GM21367 (cell line): Measurements from ENCODE around the gene CGB2.
"Not testable (repeated sequence)": the region's sequence is repeated elsewhere in the genome, so short reads cannot be mapped to it uniquely, and the experiment has no call there.

Experiments
- ATAC-seq: cut with Tn5 transposase; IDR thresholded peaks from one replicate; pipeline ENCODE4 v1.9.1; 2021; ENCODE audit not compliant: unreplicated experiment

Gene CGB2

GRCh38 chr19:49036815-49037214, 5.1 kb downstream of the CGB2 start, which contains the start of gene CGB1:
TSS of gene CGB1 (minus strand) at chr19:49036895. CDS start at chr19:49036711, 184 bp downstream.
- ATAC-seq = not testable (repeated sequence)

GRCh38 chr19:49038111-49038510, 6.4 kb downstream of the CGB2 start:
- not testable (repeated sequence) for ATAC-seq

GRCh38 chr19:49038557-49039276, 7.0 kb downstream of the CGB2 start:
- not testable (repeated sequence) for ATAC-seq

GRCh38 chr19:49039736-49040135, 8.0 kb downstream of the CGB2 start:
- ATAC-seq = not testable (repeated sequence)

GRCh38 chr19:49042177-49042576, 10.5 kb downstream of the CGB2 start:
- ATAC-seq = no peak

- ATAC-seq = not testable (repeated sequence)
Measured at GRCh38 chr19:49042666-49043065, 11.0 kb downstream of the CGB2 start.

- not testable (repeated sequence) for ATAC-seq
Measured at GRCh38 chr19:49043548-49043947, 11.9 kb downstream of the CGB2 start, which contains the start of gene CGB5. TSS of gene CGB5 (plus strand) at chr19:49043848. CDS start at chr19:49044210, 362 bp downstream.

GRCh38 chr19:49049011-49049410, 17.3 kb downstream of the CGB2 start, which contains the start of gene CGB8:
TSS of gene CGB8 (minus strand) at chr19:49049111. CDS start at chr19:49048739, 372 bp downstream.
- not testable (repeated sequence) for ATAC-seq

- ATAC-seq = not testable (repeated sequence)
Measured at GRCh38 chr19:49049834-49050233, 18.1 kb downstream of the CGB2 start.

- ATAC-seq = not testable (repeated sequence)
Measured at GRCh38 chr19:49050376-49051033, 18.8 kb downstream of the CGB2 start.

GRCh38 chr19:49056101-49056901, 24.6 kb downstream of the CGB2 start:
- ATAC-seq = no peak

GRCh38 chr19:49056902-49057596, 25.4 kb downstream of the CGB2 start:
- ATAC-seq = not testable (repeated sequence)

- ATAC-seq = no peak
Measured at GRCh38 chr19:49057636-49058234, 26.0 kb downstream of the CGB2 start, which contains the start of gene CGB7. TSS of gene CGB7 (minus strand) at chr19:49057749. CDS start at chr19:49055375, 2,374 bp downstream.

GRCh38 chr19:49058562-49058961, 26.9 kb downstream of the CGB2 start:
- no peak for ATAC-seq

GRCh38 chr19:49059053-49059452, 27.4 kb downstream of the CGB2 start:
- ATAC-seq = no peak

GRCh38 chr19:49061000-49061399, 29.3 kb downstream of the CGB2 start:
- ATAC-seq = no peak

- ATAC-seq = no peak
Measured at GRCh38 chr19:49061445-49061844, 29.8 kb downstream of the CGB2 start.

- no peak for ATAC-seq
Measured at GRCh38 chr19:49064029-49064629, 32.4 kb downstream of the CGB2 start.

- no peak for ATAC-seq
Measured at GRCh38 chr19:49064768-49065611, 33.3 kb downstream of the CGB2 start, which contains the start of gene NTF4. TSS of gene NTF4 (minus strand) at chr19:49064818. CDS start at chr19:49061997, 2,821 bp downstream.
